Naive thymus-derived CD4-positive, alpha-beta T cell (primary cell): ENCODE results near the gene EFNA2. TPM values are rescaled to one million over a fixed set of nuclear protein-coding genes. Genes with fewer than 3 reads are reported as not detected.
A peak's percentile ranks its signal among the peaks of the same experiment; 100 is the strongest.

Experiments used
- ATAC-seq: fragments of 150-1000 bp; cut with Tn5 transposase; 2 replicates; pipeline ENCODE4 v1.10.0; 2021; ENCODE audit warnings: mild to moderate bottlenecking, moderate library complexity
- CTCF ChIA-PET: fragments of 350-600 bp; sonication (Branson Sonifier 250); formaldehyde crosslinking; loops from one replicate; lab custom pipeline; 2021; ENCODE audit warnings: antibody characterized with exemption; lab: Charles Lee
- POLR2A ChIA-PET: fragments of 350-600 bp; sonication (Branson Sonifier 250); formaldehyde crosslinking; loops from one replicate; lab custom pipeline; 2021; ENCODE audit warnings: antibody characterized with exemption, inconsistent platforms; lab: Charles Lee
- DNase-seq, 9 donors: peaks; one replicate each; pipeline versions ENCODE4 v3.0.0 to v3.0.0-alpha.2; 2020 to 2022; ENCODE audit warnings: mixed read lengths in 1 of 9
- H3K27ac ChIP-seq: one replicate; pipeline ENCODE4 v1.7.0; 2013; ENCODE audit warnings: mild to moderate bottlenecking, low read depth, low read length, moderate library complexity
- H3K27me3 ChIP-seq, 2 donors: one replicate each; pipeline ENCODE4 v1.7.0; 2013; ENCODE audit warnings: low read length in 2 of 2, mild to moderate bottlenecking in 2 of 2, moderate library complexity in 2 of 2; ENCODE audit not compliant: control insufficient read depth in 2 of 2, insufficient read depth in 2 of 2
- H3K36me3 ChIP-seq, 3 experiments: 1 replicate in 2 of 3; 2 replicates in 1 of 3; pipeline ENCODE4 v1.7.0; 2013; ENCODE audit warnings: low read length in 3 of 3, mild to moderate bottlenecking in 3 of 3, moderate library complexity in 1 of 3; ENCODE audit not compliant: insufficient read depth in 3 of 3, control insufficient read depth in 2 of 3
- H3K4me1 ChIP-seq, 2 donors: one replicate each; pipeline ENCODE4 v1.7.0; 2013; ENCODE audit warnings: low read length in 2 of 2, mild to moderate bottlenecking in 2 of 2, moderate library complexity in 1 of 2; ENCODE audit not compliant: control insufficient read depth in 2 of 2, insufficient read depth in 2 of 2
- H3K4me3 ChIP-seq: 2 replicates; pipeline ENCODE4 v1.7.0; 2013; ENCODE audit warnings: mild to moderate bottlenecking, low read length
- H3K9me3 ChIP-seq, 3 experiments: 1 replicate in 2 of 3; 2 replicates in 1 of 3; pipeline ENCODE4 v1.7.0; 2013; ENCODE audit warnings: low read length in 3 of 3; ENCODE audit not compliant: control insufficient read depth in 2 of 3
- H3K27ac Mint-ChIP-seq, 9 donors: one replicate each; pipeline ENCODE4 v1.8.0; 2020 to 2022; ENCODE audit warnings: mixed read lengths in 9 of 9, mild to moderate bottlenecking in 8 of 9, moderate library complexity in 5 of 9, inconsistent platforms in 2 of 9
- H3K27me3 Mint-ChIP-seq, 5 donors: one replicate each; pipeline ENCODE4 v1.8.0; 2021 to 2022; ENCODE audit warnings: mixed read lengths in 5 of 5, mild to moderate bottlenecking in 1 of 5
- H3K36me3 Mint-ChIP-seq, 5 donors: one replicate each; pipeline ENCODE4 v1.8.0; 2020 to 2022; ENCODE audit warnings: mixed read lengths in 5 of 5, mild to moderate bottlenecking in 3 of 5, inconsistent platforms in 1 of 5
- H3K4me1 Mint-ChIP-seq, 7 donors: one replicate each; pipeline ENCODE4 v1.8.0; 2020 to 2022; ENCODE audit warnings: mixed read lengths in 7 of 7, mild to moderate bottlenecking in 3 of 7, inconsistent platforms in 1 of 7
- H3K4me3 Mint-ChIP-seq, 10 donors: one replicate each; pipeline ENCODE4 v1.8.0; 2020 to 2022; ENCODE audit warnings: mild to moderate bottlenecking in 10 of 10, mixed read lengths in 10 of 10, moderate library complexity in 6 of 10, inconsistent platforms in 2 of 10
- H3K9me3 Mint-ChIP-seq, 11 donors: one replicate each; pipeline ENCODE4 v1.8.0; 2020 to 2022; ENCODE audit warnings: mixed read lengths in 11 of 11, mild to moderate bottlenecking in 4 of 11, inconsistent platforms in 1 of 11, moderate library complexity in 1 of 11
- intact Hi-C, 2 donors: fragments of 100-400 bp; cut with micrococcal nuclease; formaldehyde crosslinking; loops; one replicate each; pipeline ENCODE4 v1.15.1; 2023
- polyA plus RNA-seq, 2 donors: library from polyadenylated mRNA; unstranded; fragments of 300-500 nt; fragmentation: Illumina TruSeq; gene quantifications; one replicate each; pipeline ENCODE4 v1.2.3, GENCODE V29; 2021
- total RNA-seq, 6 experiments: library from RNA in 5 of 6; stranded (reverse) in 5 of 6; gene quantifications; 1 replicate in 5 of 6; 2 replicates in 1 of 6; pipeline ENCODE4 v1.2.3 and lab custom pipeline; 2021 to 2026

EFNA2 gene
- total and polyA plus RNA-seq, 7 experiments from 2014 or later, result not detected

DNA sequence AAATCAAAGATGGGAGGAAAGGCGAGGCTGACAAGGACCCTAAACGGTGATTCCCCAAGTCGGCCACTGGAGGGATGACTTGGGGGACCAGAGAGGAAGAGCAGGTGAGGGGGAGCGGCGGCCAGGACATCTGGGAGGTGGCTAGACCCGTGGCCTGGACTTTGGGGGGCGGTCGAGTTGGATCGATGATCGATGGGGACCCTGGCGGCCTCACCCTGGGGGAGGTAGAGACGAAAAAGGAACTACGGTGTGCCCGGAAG is 24.2 kb upstream of the EFNA2 start:
- peaks cover 34 to 61% (median 52%) of the 10 kb centered on the region in 7 donors for H3K4me1 Mint-ChIP-seq
- ChIA-PET CTCF (interaction anchor here (0.8 to 1.6 kb wide), 2 partner anchors 8 to 17 kb away, joined by 3 to 16 read pairs; no protein-coding TSS in a partner anchor), POLR2A (interaction anchor here (1.0 to 14.9 kb wide), 9 partner anchors 5 to 588 kb away, joined by 3 to 366 read pairs (median 6); partner anchors contain the start of genes ATP5F1D, CIRBP and FAM174C)
- peaks cover 0 to 7% (median 4%) of the 10 kb centered on the region in 5 donors for H3K36me3 Mint-ChIP-seq
- no peaks in the 10 kb centered on the region for H3K27me3 Mint-ChIP-seq
- Histone ChIP-seq H3K36me3 (peaks cover 0 to 16% (median 3%) of the 10 kb centered on the region in 3 experiments), H3K27ac (peak overlapping the region; percentile 99), H3K27me3 (no peaks in the 10 kb centered on the region), H3K4me1 (peaks cover 44 to 49% of the 10 kb centered on the region in 2 donors), H3K9me3 (no peaks in the 10 kb centered on the region), H3K4me3 (peak overlapping the region; percentile 95)
- peak overlapping the region; percentile 88 to 98 (median 96) for H3K27ac Mint-ChIP-seq
- intact Hi-C loops, result loop anchor here (1.0 to 10.0 kb wide), 3 partner anchors 8 to 593 kb away; partner anchors contain the start of genes CIRBP (in 2 of the 2) and FAM174C (in 1 of the 2)
- DNase-seq (no peak), ATAC-seq (no peak)
- H3K4me3 Mint-ChIP-seq, result peak overlapping the region; percentile 83 to 93 (median 88)
- no peaks in the 10 kb centered on the region for H3K9me3 Mint-ChIP-seq

DNA sequence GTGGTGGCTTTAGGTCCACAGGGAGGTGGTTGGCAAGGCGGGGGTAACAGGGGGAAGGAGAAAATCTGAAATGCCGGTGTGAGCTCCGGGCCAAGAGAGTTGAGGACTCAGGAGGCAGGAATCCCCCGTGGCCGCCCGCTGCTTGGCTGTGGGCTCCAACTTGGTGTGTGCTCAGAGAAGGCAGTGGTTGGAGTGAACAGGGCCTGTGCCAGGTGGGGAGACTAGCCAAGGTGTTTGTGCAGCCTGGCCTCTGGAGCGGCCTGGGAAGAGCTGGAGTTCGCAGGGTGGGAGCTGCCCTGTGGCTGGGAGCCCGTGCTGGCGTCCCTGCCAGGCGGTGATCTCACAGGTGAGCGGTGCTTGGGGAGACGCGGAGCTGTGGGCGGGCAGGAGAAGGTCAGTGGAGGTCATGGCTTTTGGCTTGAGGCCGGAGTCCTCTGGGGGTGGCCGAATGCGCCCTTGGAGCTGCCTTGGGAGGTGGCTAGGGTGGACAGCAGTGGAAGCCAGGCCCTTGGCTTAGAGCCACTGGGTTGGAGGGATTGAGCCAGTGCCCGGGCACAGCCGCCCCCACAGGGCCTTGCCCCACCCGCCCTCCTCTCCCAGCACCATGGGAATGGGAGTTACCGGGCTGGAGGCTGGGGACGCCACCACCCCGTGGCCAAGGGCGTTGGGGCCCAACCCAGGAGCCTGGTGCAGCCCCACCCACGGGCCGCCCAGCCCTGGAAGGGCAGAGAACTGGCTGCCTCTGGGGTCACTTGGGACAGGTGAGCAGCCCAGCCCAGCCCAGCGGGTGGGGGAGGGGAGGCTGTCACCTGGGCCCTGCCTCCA is 23.7 kb upstream of the EFNA2 start:
- H3K27ac Mint-ChIP-seq, result peak overlapping the region; percentile 88 to 98 (median 96)
- DNase-seq, result peak in 1 of 9 donors; percentile 61
- Histone ChIP-seq H3K27me3 (no peaks in the 10 kb centered on the region), H3K36me3 (peaks cover 0 to 11% (median 0%) of the 10 kb centered on the region in 3 experiments), H3K27ac (peak overlapping the region; percentile 99), H3K4me1 (peaks cover 39 to 49% of the 10 kb centered on the region in 2 donors), H3K9me3 (no peaks in the 10 kb centered on the region), H3K4me3 (peak overlapping the region; percentile 95)
- peaks cover 0 to 7% (median 4%) of the 10 kb centered on the region in 5 donors for H3K36me3 Mint-ChIP-seq
- ChIA-PET CTCF (interaction anchor here (0.8 to 1.6 kb wide), 2 partner anchors 9 to 18 kb away, joined by 3 to 16 read pairs; no protein-coding TSS in a partner anchor), POLR2A (interaction anchor here (1.0 to 14.9 kb wide), 10 partner anchors 5 to 588 kb away, joined by 3 to 366 read pairs (median 6); partner anchors contain the start of genes ATP5F1D, CIRBP and FAM174C)
- peaks cover 0 to under 1% (median 0%) of the 10 kb centered on the region in 5 donors for H3K27me3 Mint-ChIP-seq
- peak overlapping the region; percentile 83 to 93 (median 88) for H3K4me3 Mint-ChIP-seq
- intact Hi-C loops, result loop anchor here (1.0 to 10.0 kb wide), 3 partner anchors 7 to 593 kb away; partner anchors contain the start of genes CIRBP (in 2 of the 2) and FAM174C (in 1 of the 2)
- H3K4me1 Mint-ChIP-seq, result peaks cover 35 to 58% (median 49%) of the 10 kb centered on the region in 7 donors
- ATAC-seq, result no peak
- no peaks in the 10 kb centered on the region for H3K9me3 Mint-ChIP-seq

DNA sequence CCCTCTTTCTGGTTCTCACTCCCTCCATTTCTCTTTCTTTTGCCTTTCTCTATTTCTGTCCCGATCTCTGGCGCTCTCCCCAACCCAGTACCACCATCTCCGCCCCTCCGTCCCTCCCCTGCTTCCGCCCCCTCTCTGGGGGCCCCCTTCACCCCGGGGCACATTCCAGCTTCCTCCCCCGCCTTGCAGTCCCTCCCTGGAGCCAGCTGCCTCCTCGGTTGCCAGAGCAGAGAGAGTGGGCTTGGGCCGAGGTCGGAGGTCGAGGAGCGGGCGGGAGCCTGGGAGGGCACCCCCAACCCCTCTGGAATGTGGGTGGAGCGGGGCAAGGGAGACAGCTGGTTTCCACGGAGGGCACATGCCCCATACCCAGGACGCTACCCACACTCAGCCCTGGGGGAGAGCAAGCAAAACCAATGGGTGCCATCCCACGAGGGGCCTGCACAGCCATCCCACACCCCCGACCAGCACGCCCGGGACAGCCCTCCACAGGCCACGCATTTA is 23.0 kb upstream of the EFNA2 start:
- POLR2A ChIA-PET, result interaction anchor here (1.0 to 14.9 kb wide), 5 partner anchors 9 to 19 kb away, joined by 4 to 366 read pairs (median 7); partner anchors contain the start of genes ATP5F1D and FAM174C
- Histone ChIP-seq H3K36me3 (peaks cover 0 to 4% (median 0%) of the 10 kb centered on the region in 3 experiments), H3K27ac (peak overlapping the region; percentile 99), H3K4me1 (peaks cover 41 to 53% of the 10 kb centered on the region in 2 donors), H3K27me3 (no peaks in the 10 kb centered on the region), H3K9me3 (no peaks in the 10 kb centered on the region), H3K4me3 (no peak overlapping the region)
- no peak for DNase-seq
- CTCF ChIA-PET, result interaction anchor here (1.6 kb wide), 1 partner anchor 18 kb away, joined by 16 read pairs; no protein-coding TSS in a partner anchor
- intact Hi-C loops, result loop anchor here in 1 of 2 donors (10.0 kb wide), 1 partner anchor 592 kb away; no protein-coding TSS in a partner anchor
- H3K27ac Mint-ChIP-seq, result peak overlapping the region in 6 of 9 donors; percentile 54 to 73 (median 64)
- ATAC-seq, result no peak
- H3K27me3 Mint-ChIP-seq, result peaks cover 0 to 4% (median 0%) of the 10 kb centered on the region in 5 donors
- H3K4me3 Mint-ChIP-seq, result peak overlapping the region in 8 of 10 donors; percentile 25 to 90 (median 43)
- peaks cover 0 to 3% (median 0%) of the 10 kb centered on the region in 5 donors for H3K36me3 Mint-ChIP-seq
- peaks cover 37 to 59% (median 50%) of the 10 kb centered on the region in 7 donors for H3K4me1 Mint-ChIP-seq
- no peaks in the 10 kb centered on the region for H3K9me3 Mint-ChIP-seq

DNA sequence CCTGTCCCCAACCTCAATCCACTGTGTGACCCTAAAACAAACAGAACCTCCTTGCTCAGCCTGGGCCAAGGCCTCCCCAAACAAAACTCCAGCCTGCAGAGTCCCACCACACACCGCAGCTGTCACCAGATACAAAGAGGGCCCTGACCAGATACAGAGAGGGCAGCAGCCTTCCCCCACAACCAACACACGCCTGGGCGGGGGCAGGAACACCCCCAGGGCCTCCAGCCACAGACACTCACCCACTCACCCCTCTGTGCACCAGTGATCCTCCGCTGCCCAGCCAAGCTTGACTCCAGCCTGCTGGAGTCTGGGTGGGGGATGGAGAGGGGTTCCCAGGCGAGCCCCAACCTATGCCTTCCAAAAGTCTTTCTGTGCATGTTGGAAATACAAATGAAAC is 22.5 kb upstream of the EFNA2 start:
- DNase-seq (no peak), ATAC-seq (no peak)
- Histone ChIP-seq H3K4me3 (no peak overlapping the region), H3K36me3 (no peaks in the 10 kb centered on the region), H3K4me1 (peaks cover 41 to 53% of the 10 kb centered on the region in 2 donors), H3K27me3 (no peaks in the 10 kb centered on the region), H3K27ac (no peak overlapping the region), H3K9me3 (no peaks in the 10 kb centered on the region)
- H3K36me3 Mint-ChIP-seq, result peaks cover 0 to 2% (median 0%) of the 10 kb centered on the region in 5 donors
- peak overlapping the region in 7 of 10 donors; percentile 45 to 70 (median 47) for H3K4me3 Mint-ChIP-seq
- intact Hi-C loops, result loop anchor here in 1 of 2 donors (10.0 kb wide), 1 partner anchor 592 kb away; no protein-coding TSS in a partner anchor
- no peaks in the 10 kb centered on the region for H3K9me3 Mint-ChIP-seq
- peaks cover 32 to 57% (median 47%) of the 10 kb centered on the region in 7 donors for H3K4me1 Mint-ChIP-seq
- ChIA-PET POLR2A (interaction anchor here (1.3 to 14.9 kb wide), 4 partner anchors 10 to 19 kb away, joined by 5 to 366 read pairs (median 16); partner anchors contain the start of genes ATP5F1D and FAM174C), CTCF (interaction anchor here (1.4 kb wide), 2 partner anchors 14 to 19 kb away, joined by 4 to 9 read pairs; no protein-coding TSS in a partner anchor)
- H3K27ac Mint-ChIP-seq, result peak overlapping the region in 8 of 9 donors; percentile 31 to 86 (median 72)
- peaks cover 0 to 4% (median 0%) of the 10 kb centered on the region in 5 donors for H3K27me3 Mint-ChIP-seq

DNA sequence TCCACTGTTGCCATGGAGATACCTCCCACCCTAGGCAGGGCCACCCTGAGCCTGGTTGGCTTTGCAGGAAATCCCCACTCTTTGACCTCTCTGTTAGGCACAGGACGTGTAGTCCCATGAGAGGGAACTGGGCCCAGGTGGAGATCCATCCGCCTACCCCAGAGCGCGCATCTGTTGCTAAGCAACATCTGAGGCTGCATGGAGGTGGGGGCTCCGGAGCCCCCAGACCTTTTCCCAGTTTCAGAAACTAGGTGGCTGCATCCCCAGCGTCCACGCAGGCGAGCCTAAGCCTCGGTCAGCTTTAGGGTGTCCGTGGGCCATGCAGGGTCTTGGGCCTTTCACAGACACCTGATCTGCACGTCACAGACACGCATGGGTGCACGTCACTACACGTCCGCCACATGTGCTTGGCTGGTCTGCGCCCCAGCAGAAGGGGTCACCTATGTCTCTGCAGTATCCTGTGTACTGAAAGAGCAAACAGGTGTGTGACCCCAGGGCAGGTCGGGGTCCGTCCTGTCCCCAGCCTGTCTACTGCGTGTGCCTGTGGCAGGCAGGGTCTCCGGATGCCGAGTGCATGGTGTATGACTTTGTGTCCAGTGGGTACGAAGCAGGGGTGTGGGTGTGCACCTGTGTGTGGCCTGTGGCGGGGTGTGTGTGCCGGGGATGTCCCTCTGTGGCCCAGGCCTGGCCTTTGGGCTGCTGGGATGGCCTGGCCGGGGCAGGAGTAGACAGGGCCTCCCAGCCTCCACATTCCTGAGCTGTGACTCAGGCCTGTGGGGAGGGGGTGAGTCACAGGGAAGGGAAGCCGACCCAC is 20.7 kb upstream of the EFNA2 start:
- no peak for ATAC-seq
- no peaks in the 10 kb centered on the region for H3K27me3 ChIP-seq
- ChIA-PET POLR2A (interaction anchor here (1.5 to 14.9 kb wide), 4 partner anchors 9 to 21 kb away, joined by 5 to 366 read pairs (median 122); partner anchors contain the start of genes ATP5F1D and FAM174C), CTCF (interaction anchor here (1.2 to 5.1 kb wide), 4 partner anchors 18 to 100 kb away, joined by 3 to 164 read pairs (median 6); no protein-coding TSS in a partner anchor)
- DNase-seq, result no peak
- Mint-ChIP-seq H3K27me3 (peaks cover 0 to 6% (median 0%) of the 10 kb centered on the region in 5 donors), H3K4me3 (peak overlapping the region in 8 of 10 donors; percentile 10 to 96 (median 59)), H3K4me1 (peaks cover 35 to 54% (median 41%) of the 10 kb centered on the region in 7 donors), H3K36me3 (peaks cover 0 to 3% (median under 1%) of the 10 kb centered on the region in 5 donors), H3K27ac (peak overlapping the region in 6 of 9 donors; percentile 35 to 87 (median 70)), H3K9me3 (peaks cover 0 to 4% (median 0%) of the 10 kb centered on the region in 11 donors)
- H3K4me3 ChIP-seq, result no peak overlapping the region
- H3K27ac ChIP-seq, result no peak overlapping the region
- H3K9me3 ChIP-seq, result no peaks in the 10 kb centered on the region
- intact Hi-C loops, result loop anchor here (5.0 to 10.0 kb wide), 2 partner anchors 468 to 590 kb away; partner anchors contain the start of gene PTBP1 (in 1 of the 2)
- peaks cover 37 to 47% of the 10 kb centered on the region in 2 donors for H3K4me1 ChIP-seq
- no peaks in the 10 kb centered on the region for H3K36me3 ChIP-seq
